GM04503 (cell line): ENCODE results near the gene KCNJ3.

Source experiments
- DNase-seq: peaks from one replicate; pipeline ENCODE4 v3.0.0-alpha.2; 2012; ENCODE audit warnings: low read depth

Gene KCNJ3

GRCh38 chr2:154706660-154707059, 8.2 kb downstream of the KCNJ3 start:
- no peak for DNase-seq

- no peak for DNase-seq
Measured at GRCh38 chr2:154707994-154708575, 9.6 kb downstream of the KCNJ3 start.

- DNase-seq, result no peak
Measured at GRCh38 chr2:154709215-154709614, 10.7 kb downstream of the KCNJ3 start.

- DNase-seq, result no peak
Measured at GRCh38 chr2:154710078-154710477, 11.6 kb downstream of the KCNJ3 start.

- no peak for DNase-seq
Measured at GRCh38 chr2:154710685-154711084, 12.2 kb downstream of the KCNJ3 start.

- DNase-seq, result no peak
Measured at GRCh38 chr2:154713675-154714074, 15.2 kb downstream of the KCNJ3 start.

- no peak for DNase-seq
Measured at GRCh38 chr2:154720651-154721050, 22.2 kb downstream of the KCNJ3 start.

- DNase-seq, result no peak
Measured at GRCh38 chr2:154724194-154724797, 25.8 kb downstream of the KCNJ3 start.

- no peak for DNase-seq
Measured at GRCh38 chr2:154740361-154740760, 41.9 kb downstream of the KCNJ3 start.

GRCh38 chr2:154758871-154759270, 60.4 kb downstream of the KCNJ3 start:
- DNase-seq, result no peak

- no peak for DNase-seq
Measured at GRCh38 chr2:154762638-154763037, 64.1 kb downstream of the KCNJ3 start.

GRCh38 chr2:154771664-154772284, 73.3 kb downstream of the KCNJ3 start:
- no peak for DNase-seq

GRCh38 chr2:154776825-154777224, 78.3 kb downstream of the KCNJ3 start:
- no peak for DNase-seq

GRCh38 chr2:154794406-154794805, 95.9 kb downstream of the KCNJ3 start:
- no peak for DNase-seq

- DNase-seq, result no peak
Measured at GRCh38 chr2:154795651-154796050, 97.2 kb downstream of the KCNJ3 start.

- DNase-seq, result no peak
Measured at GRCh38 chr2:154804451-154804850, 106.0 kb downstream of the KCNJ3 start.

- DNase-seq, result no peak
Measured at GRCh38 chr2:154813636-154814035, 115.1 kb downstream of the KCNJ3 start.

GRCh38 chr2:154814856-154815255, 116.4 kb downstream of the KCNJ3 start:
- no peak for DNase-seq

- no peak for DNase-seq
Measured at GRCh38 chr2:154825358-154825757, 126.9 kb downstream of the KCNJ3 start.

GRCh38 chr2:154826827-154827226, 128.3 kb downstream of the KCNJ3 start:
- DNase-seq, result no peak

- no peak for DNase-seq
Measured at GRCh38 chr2:154827286-154827685, 128.8 kb downstream of the KCNJ3 start.

- DNase-seq, result no peak
Measured at GRCh38 chr2:154832711-154833110, 134.2 kb downstream of the KCNJ3 start.

- DNase-seq, result no peak
Measured at GRCh38 chr2:154836632-154837031, 138.1 kb downstream of the KCNJ3 start.

- no peak for DNase-seq
Measured at GRCh38 chr2:154837035-154837434, 138.5 kb downstream of the KCNJ3 start.
